ENCODE data around the gene ANKRD44.

GRCh38 chr2:197121255-197121654, 189.3 kb downstream of the ANKRD44 start:
- TF ChIP-seq CTCF (IDR thresholded peaks at IDR 0.05; ENCODE audit: borderline replicate concordance, extremely low read depth, low read length, poor library complexity, severe bottlenecking) (no peak), EZH2 (IDR thresholded peaks at IDR 0.05; ENCODE audit: borderline replicate concordance, low read depth, low read length, severe bottlenecking) (no peak)
